H1 (cell line): ENCODE measurements around the gene NT5C1A. TPM values are rescaled to one million over a fixed set of nuclear protein-coding genes. Genes with fewer than 3 reads are reported as not detected.

ENCODE experiments used
- CTCF ChIA-PET: fragments of 300-600 bp; sonication (Branson Sonifier 250); formaldehyde crosslinking; loops from one replicate; lab custom pipeline; 2021; ENCODE audit not compliant: partially characterized antibody; lab: Charles Lee
- POLR2A ChIA-PET: fragments of 300-600 bp; sonication (Branson Sonifier 250); formaldehyde crosslinking; loops from one replicate; lab custom pipeline; 2021; ENCODE audit warnings: inconsistent platforms; ENCODE audit not compliant: partially characterized antibody; lab: Charles Lee
- DNase-seq, 2 experiments: peaks; one replicate each; pipeline versions ENCODE4 v3.0.0 to v3.0.0-alpha.2; 2010 to 2022; ENCODE audit warnings: low spot score in 2 of 2, low read depth in 1 of 2, mixed read lengths in 1 of 2
- FAIRE-seq: peaks from 2 replicates; lab custom pipeline; 2011; peaks lifted over from hg19 to GRCh38; lab: Jason Lieb, UNC
- H2AFZ ChIP-seq: 2 replicates; pipeline ENCODE4 v1.8.1; 2012; ENCODE audit warnings: low read length, inconsistent platforms
- H2AK5ac ChIP-seq: 2 replicates; pipeline ENCODE4 v1.6.1; 2013; ENCODE audit warnings: low read depth, low read length
- H2BK120ac ChIP-seq: replicated peaks from 2 replicates; pipeline ENCODE3; 2013; ENCODE audit warnings: low read depth, low read length, inconsistent platforms
- H2BK12ac ChIP-seq: 2 replicates; pipeline ENCODE4 v1.6.1; 2013; ENCODE audit warnings: low read depth, low read length
- H2BK15ac ChIP-seq: 2 replicates; pipeline ENCODE4 v1.6.1; 2013; ENCODE audit warnings: low read length
- H2BK20ac ChIP-seq: 2 replicates; pipeline ENCODE4 v1.6.1; 2013; ENCODE audit warnings: low read length
- H2BK5ac ChIP-seq: 2 replicates; pipeline ENCODE4 v1.6.1; 2013; ENCODE audit warnings: low read depth, low read length
- H3K14ac ChIP-seq: 2 replicates; pipeline ENCODE4 v1.6.1; 2013; ENCODE audit warnings: inconsistent platforms; ENCODE audit not compliant: insufficient read length
- H3K18ac ChIP-seq: 2 replicates; pipeline ENCODE4 v1.6.1; 2013; ENCODE audit warnings: low read length; ENCODE audit errors: extremely low read depth
- H3K23ac ChIP-seq: 2 replicates; pipeline ENCODE4 v1.6.1; 2013; ENCODE audit warnings: inconsistent platforms; ENCODE audit not compliant: insufficient read length
- H3K23me2 ChIP-seq: 2 replicates; pipeline ENCODE4 v1.6.1; 2013; ENCODE audit warnings: low read depth, low read length
- H3K27ac ChIP-seq: 2 replicates; pipeline ENCODE4 v1.6.1; 2011; ENCODE audit warnings: low read depth, low read length, inconsistent platforms
- H3K27me3 ChIP-seq, 4 experiments: replicated peaks in 1 of 4; 1 replicate in 1 of 4; 2 replicates in 3 of 4; pipeline versions ENCODE4 v1.6.1 to v1.8.1; 2011 to 2013; ENCODE audit warnings: low read length in 3 of 4, mild to moderate bottlenecking in 3 of 4, inconsistent platforms in 2 of 4, mixed read lengths in 2 of 4, moderate library complexity in 1 of 4; ENCODE audit not compliant: control insufficient read depth in 3 of 4, insufficient read depth in 3 of 4; ENCODE audit errors: extremely low read depth in 1 of 4
- H3K36me3 ChIP-seq, 4 experiments: 2 replicates each; pipeline versions ENCODE4 v1.6.1 to v1.8.1; 2011 to 2013; ENCODE audit warnings: mild to moderate bottlenecking in 4 of 4, low read length in 3 of 4, moderate library complexity in 2 of 4, control low read depth in 1 of 4, inconsistent platforms in 1 of 4; ENCODE audit not compliant: insufficient read depth in 4 of 4, control insufficient read depth in 2 of 4
- H3K4ac ChIP-seq: replicated peaks from 2 replicates; pipeline ENCODE3; 2013; ENCODE audit warnings: low read length, low read depth, mixed read lengths, inconsistent platforms; ENCODE audit not compliant: insufficient read length
- H3K4me1 ChIP-seq, 4 experiments: replicated peaks in 1 of 4; 1 replicate in 1 of 4; 2 replicates in 3 of 4; pipeline versions ENCODE4 v1.6.1 to v1.8.1; 2011 to 2013; ENCODE audit warnings: low read length in 3 of 4, inconsistent platforms in 2 of 4, mixed read lengths in 1 of 4; ENCODE audit not compliant: insufficient read depth in 4 of 4, control insufficient read depth in 3 of 4
- H3K4me2 ChIP-seq, 2 experiments: 2 replicates each; pipeline versions ENCODE4 v1.6.1 to v1.8.1; 2011 to 2013; ENCODE audit warnings: low read depth in 2 of 2, low read length in 2 of 2, control low read depth in 1 of 2, inconsistent platforms in 1 of 2, mild to moderate bottlenecking in 1 of 2; ENCODE audit not compliant: insufficient read depth in 1 of 2
- H3K4me3 ChIP-seq, 4 experiments: fragments of 200-600, 300-600 bp in 1 of 4; sonication (generic), shearing (Covaris generic), sonication (Bioruptor Twin) in 1 of 4; 2 replicates each; pipeline versions ENCODE4 v1.5.1 to v1.8.1; 2011 to 2016; ENCODE audit warnings: low read length in 4 of 4, low read depth in 3 of 4, control low read depth in 2 of 4, inconsistent platforms in 2 of 4, mild to moderate bottlenecking in 2 of 4, mixed read lengths in 1 of 4, moderate library complexity in 1 of 4; ENCODE audit not compliant: insufficient read depth in 2 of 4; ENCODE audit errors: extremely low read depth in 1 of 4
- H3K56ac ChIP-seq: replicated peaks from 2 replicates; pipeline ENCODE3; 2013; ENCODE audit warnings: low read depth, mild to moderate bottlenecking, mixed read lengths, low read length, inconsistent platforms; ENCODE audit not compliant: insufficient read length
- H3K79me1 ChIP-seq: 2 replicates; pipeline ENCODE4 v1.6.1; 2013; ENCODE audit warnings: low read depth, low read length, control low read depth
- H3K79me2 ChIP-seq, 2 experiments: 2 replicates each; pipeline versions ENCODE4 v1.6.1 to v1.8.1; 2012 to 2013; ENCODE audit warnings: low read length in 2 of 2, mild to moderate bottlenecking in 2 of 2, inconsistent platforms in 1 of 2; ENCODE audit not compliant: insufficient read depth in 2 of 2, control insufficient read depth in 1 of 2
- H3K9ac ChIP-seq, 4 experiments: replicated peaks in 1 of 4; 1 replicate in 1 of 4; 2 replicates in 3 of 4; pipeline versions ENCODE4 v1.6.1 to v1.8.1; 2011 to 2013; ENCODE audit warnings: low read depth in 3 of 4, low read length in 3 of 4, control low read depth in 2 of 4, mild to moderate bottlenecking in 2 of 4, moderate library complexity in 2 of 4, inconsistent platforms in 1 of 4; ENCODE audit errors: extremely low read depth in 1 of 4
- H3K9me3 ChIP-seq, 2 experiments: 2 replicates each; pipeline versions ENCODE4 v1.6.1 to v1.8.1; 2012 to 2013; ENCODE audit warnings: mild to moderate bottlenecking in 2 of 2, moderate library complexity in 2 of 2, control low read depth in 1 of 2, inconsistent platforms in 1 of 2, low read depth in 1 of 2, low read length in 1 of 2, mixed read lengths in 1 of 2; ENCODE audit not compliant: insufficient read depth in 2 of 2
- H4K20me1 ChIP-seq, 2 experiments: replicated peaks in 1 of 2; 2 replicates each; pipeline versions ENCODE3 to v1.8.1; 2011 to 2013; ENCODE audit warnings: inconsistent platforms in 2 of 2, low read length in 2 of 2, mild to moderate bottlenecking in 1 of 2; ENCODE audit not compliant: insufficient read depth in 2 of 2, control insufficient read depth in 1 of 2
- H4K5ac ChIP-seq: 2 replicates; pipeline ENCODE4 v1.6.1; 2013; ENCODE audit warnings: low read length, low read depth, mixed read lengths, inconsistent platforms; ENCODE audit not compliant: insufficient read length
- H4K8ac ChIP-seq: 2 replicates; pipeline ENCODE4 v1.8.0; 2013; ENCODE audit warnings: mild to moderate bottlenecking, moderate library complexity, low read length, inconsistent platforms; ENCODE audit not compliant: insufficient read depth; ENCODE audit errors: extremely low read depth
- H4K91ac ChIP-seq: replicated peaks from 2 replicates; pipeline ENCODE3; 2013; ENCODE audit warnings: low read length, mixed read lengths, inconsistent platforms; ENCODE audit not compliant: insufficient read length
- WGBS, 2 experiments: shearing (Covaris generic) in 1 of 2; methylation state at CpG; one replicate each; pipeline versions ENCODE4 v1.1.6 to v1.1.7; 2013 to 2015; ENCODE audit warnings: low lambda C conversion rate in 2 of 2, mixed read lengths in 2 of 2, inconsistent platforms in 1 of 2, low coverage in 1 of 2, missing lambda C conversion rate in 1 of 2; ENCODE audit not compliant: insufficient replicate concordance in 2 of 2, insufficient coverage in 1 of 2, insufficient read length in 1 of 2; ENCODE audit errors: extremely low coverage in 1 of 2, missing lambda C conversion rate in 1 of 2; 5-methylcytosine and 5-hydroxymethylcytosine counted together
- polyA plus RNA-seq, 7 experiments: library from polyadenylated mRNA; depleted of rRNA in 3 of 7; stranded (reverse) in 5 of 7; unstranded in 2 of 7; fragments of >200 nt in 5 of 7; fragments of 200-250 nt in 2 of 7; gene quantifications; 1 replicate in 5 of 7; 2 replicates in 1 of 7; 4 replicates in 1 of 7; pipeline versions ENCODE4 v1.2.1 to v1.2.3, GENCODE V29; 2011 to 2013; ENCODE audit warnings: missing spikeins in 2 of 7, mixed read lengths in 2 of 7
- total RNA-seq: library from RNA; stranded (reverse); fragmentation: NEBNext Ultra II Directional; extraction: Animal tissue kit (Norgen Biotek cat#: 25700); gene quantifications from 2 replicates; pipeline ENCODE4 v1.2.1, GENCODE V29; 2021

The NT5C1A gene
- total and polyA plus RNA-seq, 2 of the 8 experiments (the other 6 are each of a cell fraction or from before 2014, with no cell fraction given): not detected

DNA sequence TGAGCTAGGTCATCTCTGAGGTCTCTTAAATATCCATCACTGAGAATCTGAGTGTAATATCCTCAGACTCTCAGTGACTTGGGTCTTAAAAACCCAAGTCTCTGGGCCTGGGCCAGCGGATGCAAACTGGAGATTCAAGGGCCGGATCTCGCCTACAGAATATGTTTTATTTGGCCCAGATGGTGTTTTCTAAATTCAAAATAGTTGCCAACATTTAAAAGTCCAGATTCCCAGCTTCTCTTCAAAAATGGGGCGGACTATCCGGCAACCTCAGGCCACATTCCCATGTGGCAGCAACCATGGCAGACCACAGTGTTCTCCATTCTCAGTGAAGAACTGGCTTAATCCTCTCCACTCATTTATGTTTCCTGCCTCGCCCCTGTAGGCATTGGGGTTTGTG lies 19.8 kb downstream of the NT5C1A start:
- no peaks in the 10 kb centered on the region for H3K36me3 ChIP-seq
- no peak overlapping the region for H3K4ac ChIP-seq
- peaks cover 0 to 6% (median 3%) of the 10 kb centered on the region in 4 experiments; a peak in 3 of 7 replicates for H3K27me3 ChIP-seq
- H2AFZ ChIP-seq: no peak overlapping the region
- H3K18ac ChIP-seq: no peak overlapping the region
- H3K27ac ChIP-seq: no peak overlapping the region
- FAIRE-seq (no peak), DNase-seq (no peak)
- no peak overlapping the region for H2BK20ac ChIP-seq
- ChIA-PET CTCF (interaction anchor here (0.8 to 17.8 kb wide), 8 partner anchors 15 to 63 kb away, joined by 3 to 469 read pairs (median 16); partner anchors contain the start of genes HEYL and NT5C1A), POLR2A (no interaction called here)
- no peak overlapping the region for H3K23ac ChIP-seq
- H3K9ac ChIP-seq: no peak overlapping the region
- H4K8ac ChIP-seq: no peak overlapping the region
- H4K20me1 ChIP-seq: no peaks in the 10 kb centered on the region
- H3K79me1 ChIP-seq: no peaks in the 10 kb centered on the region
- no peak overlapping the region for H3K4me3 ChIP-seq
- H3K79me2 ChIP-seq: no peaks in the 10 kb centered on the region
- no peak overlapping the region for H2BK120ac ChIP-seq
- H2BK12ac ChIP-seq: no peak overlapping the region
- H3K23me2 ChIP-seq: no peaks in the 10 kb centered on the region
- H3K14ac ChIP-seq: no peak overlapping the region
- H2BK15ac ChIP-seq: no peak overlapping the region
- WGBS, 2 experiments: 88% methylated on average over 6 of the region's 6 CpGs; no CpG with 5 or more reads in 1 of the 2 experiments
- no peaks in the 10 kb centered on the region for H3K4me1 ChIP-seq
- no peak overlapping the region for H2AK5ac ChIP-seq
- no peaks in the 10 kb centered on the region for H3K9me3 ChIP-seq
- H3K56ac ChIP-seq: no peak overlapping the region
- no peak overlapping the region for H3K4me2 ChIP-seq
- no peak overlapping the region for H4K91ac ChIP-seq
- no peak overlapping the region for H2BK5ac ChIP-seq
- no peak overlapping the region for H4K5ac ChIP-seq
